ENCODE data around the gene NPBWR2. TPM values are rescaled to one million over a fixed set of nuclear protein-coding genes. Genes with fewer than 3 reads are reported as not detected.

The NPBWR2 gene
- total RNA-seq: not detected

- Histone ChIP-seq H3K4me3 (no peak within 1 kb of the TSS), H3K9me3 (no peaks in the 10 kb centered on the region), H3K4me1 (peaks cover 3 to 8% (median 6%) of the 10 kb centered on the region in 3 donors), H3K27me3 (peaks cover 4 to 61% (median 9%) of the 10 kb centered on the region in 4 donors), H3K36me3 (no peaks in the 10 kb centered on the region), H3K27ac (no peak within 1 kb of the TSS)
- intact Hi-C loops (cut with DNase I): no loop called here
- 78 to 80% methylated on average over 1 to 5 of the region's 22 CpGs for WGBS, 2 donors
- TF ChIP-seq POLR2A (IDR thresholded peaks at IDR 0.05) (no peak), CTCF (IDR thresholded peaks at IDR 0.05) (no peak)
- no peak for DNase-seq
Observed at GRCh38 chr20:64106981-64107735, at the start of gene NPBWR2. NPBWR2 (minus strand) TSS chr20:64107565; CDS start chr20:64106831, 734 bp downstream.

GRCh38 chr20:64156136-64156885 is 48.9 kb upstream of the NPBWR2 start:
- Histone ChIP-seq H3K9me3 (no peaks in the 10 kb centered on the region), H3K4me3 (no peak overlapping the region), H3K27me3 (peaks cover 3 to 76% (median 5%) of the 10 kb centered on the region in 4 donors), H3K36me3 (no peaks in the 10 kb centered on the region), H3K4me1 (peaks cover 5 to 47% (median 14%) of the 10 kb centered on the region in 3 donors), H3K27ac (no peak overlapping the region)
- intact Hi-C loops (cut with DNase I): no loop called here
- TF ChIP-seq POLR2A (IDR thresholded peaks at IDR 0.05): no peak
- no peak for TF ChIP-seq CTCF (IDR thresholded peaks at IDR 0.05)
- no peak for DNase-seq
- 46 to 66% methylated on average over 6 of the region's 9 CpGs for WGBS, 2 donors

GRCh38 chr20:64155258-64156135 is 48.1 kb upstream of the NPBWR2 start:
- Histone ChIP-seq H3K9me3 (no peaks in the 10 kb centered on the region), H3K27me3 (peaks cover 2 to 68% (median 3%) of the 10 kb centered on the region in 4 donors), H3K36me3 (no peaks in the 10 kb centered on the region), H3K4me1 (peaks cover 5 to 47% (median 14%) of the 10 kb centered on the region in 3 donors), H3K27ac (no peak overlapping the region), H3K4me3 (no peak overlapping the region)
- intact Hi-C loops (cut with DNase I): no loop called here
- TF ChIP-seq CTCF (IDR thresholded peaks at IDR 0.05) (no peak), POLR2A (IDR thresholded peaks at IDR 0.05) (no peak)
- DNase-seq: no peak
- 59 to 68% methylated on average over 11 to 21 of the region's 22 CpGs for WGBS, 2 donors

- peaks cover 0 to 60% (median 0%) of the 10 kb centered on the region in 4 donors for H3K27me3 ChIP-seq
- TF ChIP-seq CTCF (IDR thresholded peaks at IDR 0.05) (no peak), POLR2A (IDR thresholded peaks at IDR 0.05) (no peak)
- no peaks in the 10 kb centered on the region for H3K36me3 ChIP-seq
- H3K4me3 ChIP-seq: no peak overlapping the region
- no peak for DNase-seq
- no peaks in the 10 kb centered on the region for H3K9me3 ChIP-seq
- H3K4me1 ChIP-seq: peaks cover 5 to 47% (median 14%) of the 10 kb centered on the region in 3 donors
- intact Hi-C loops (cut with DNase I): no loop called here
- no peak overlapping the region for H3K27ac ChIP-seq
- WGBS, 2 donors: 68 to 75% methylated on average over 2 to 7 of the region's 9 CpGs
Observed at GRCh38 chr20:64154590-64155257, 47.4 kb upstream of the NPBWR2 start.
